T-cell (primary cell): ENCODE data around the gene CENPO. TPM values are rescaled to one million over a fixed set of nuclear protein-coding genes. Genes with fewer than 3 reads are reported as not detected.

Source experiments
- ATAC-seq, 4 experiments: fragments of 200-7000 bp in 3 of 4; fragments of 150-1000 bp in 1 of 4; cut with Tn5 transposase; replicated peaks in 1 of 4; 1 replicate in 3 of 4; 2 replicates in 1 of 4; pipeline ENCODE4 v1.10.0; 2021; ENCODE audit warnings: moderate library complexity in 3 of 4, mild to moderate bottlenecking in 2 of 4, moderate number of reproducible peaks in 1 of 4
- CTCF ChIA-PET, 2 donors: fragments of 300-600 bp; sonication (Branson Sonifier 250); formaldehyde crosslinking; loops; one replicate each; lab custom pipeline; 2022; ENCODE audit warnings: antibody characterized with exemption in 2 of 2; lab: Charles Lee
- POLR2A ChIA-PET, 2 donors: fragments of 300-600 bp; sonication (Branson Sonifier 250); formaldehyde crosslinking; loops; one replicate each; lab custom pipeline; 2022; ENCODE audit warnings: antibody characterized with exemption in 2 of 2; lab: Charles Lee
- DNase-seq, 35 experiments: peaks; one replicate each; pipeline versions ENCODE4 v3.0.0 to v3.0.0-alpha.2; 2013 to 2023
- H3K27ac ChIP-seq: one replicate; pipeline ENCODE4 v1.5.1; 2013; ENCODE audit warnings: low read length
- H3K27me3 ChIP-seq, 2 experiments: replicated peaks in 1 of 2; 1 replicate in 1 of 2; 2 replicates in 1 of 2; pipeline versions ENCODE4 v1.6.1 to v1.7.0; 2013; ENCODE audit warnings: low read length in 1 of 2, mixed read lengths in 1 of 2; ENCODE audit not compliant: control insufficient read depth in 2 of 2, insufficient read depth in 2 of 2; ENCODE audit errors: extremely low read depth in 1 of 2
- H3K36me3 ChIP-seq, 2 donors: 1 replicate in 1 of 2; 2 replicates in 1 of 2; pipeline versions ENCODE4 v1.6.1 to v1.7.0; 2013; ENCODE audit warnings: low read length in 1 of 2; ENCODE audit not compliant: control insufficient read depth in 2 of 2, insufficient read depth in 1 of 2; ENCODE audit errors: extremely low read depth in 1 of 2
- H3K4me1 ChIP-seq, 2 experiments: 1 replicate in 1 of 2; 2 replicates in 1 of 2; pipeline versions ENCODE4 v1.6.1 to v1.7.0; 2013; ENCODE audit warnings: low read length in 2 of 2, mixed read lengths in 1 of 2; ENCODE audit not compliant: insufficient read depth in 2 of 2, control insufficient read depth in 1 of 2; ENCODE audit errors: extremely low read depth in 1 of 2
- H3K4me3 ChIP-seq, 2 donors: 1 replicate in 1 of 2; 2 replicates in 1 of 2; pipeline versions ENCODE4 v1.5.1 to v1.7.0; 2013; ENCODE audit warnings: mild to moderate bottlenecking in 2 of 2, low read length in 1 of 2, moderate library complexity in 1 of 2; ENCODE audit not compliant: control insufficient read depth in 1 of 2; ENCODE audit errors: extremely low read depth in 1 of 2
- H3K9me3 ChIP-seq: 2 replicates; pipeline ENCODE4 v1.7.0; 2013
- H3K27ac Mint-ChIP-seq, 2 donors: one replicate each; pipeline ENCODE4 v1.8.0; 2020 to 2021; ENCODE audit warnings: mild to moderate bottlenecking in 2 of 2, mixed read lengths in 2 of 2
- H3K27me3 Mint-ChIP-seq, 2 donors: one replicate each; pipeline ENCODE4 v1.8.0; 2021 to 2022; ENCODE audit warnings: mixed read lengths in 2 of 2
- H3K36me3 Mint-ChIP-seq: one replicate; pipeline ENCODE4 v1.8.0; 2021; ENCODE audit warnings: mixed read lengths
- H3K4me1 Mint-ChIP-seq, 3 donors: one replicate each; pipeline ENCODE4 v1.8.0; 2020 to 2022; ENCODE audit warnings: mixed read lengths in 3 of 3, mild to moderate bottlenecking in 1 of 3
- H3K4me3 Mint-ChIP-seq, 3 donors: one replicate each; pipeline ENCODE4 v1.8.0; 2020 to 2022; ENCODE audit warnings: mild to moderate bottlenecking in 3 of 3, mixed read lengths in 3 of 3, moderate library complexity in 3 of 3
- H3K9me3 Mint-ChIP-seq, 3 donors: one replicate each; pipeline ENCODE4 v1.8.0; 2020 to 2022; ENCODE audit warnings: mixed read lengths in 3 of 3
- WGBS: methylation state at CpG from one replicate; pipeline ENCODE4 v1.1.5; 2013; ENCODE audit warnings: missing lambda C conversion rate; ENCODE audit not compliant: insufficient coverage; 5-methylcytosine and 5-hydroxymethylcytosine counted together
- total RNA-seq, 35 experiments: library from RNA in 6 of 35; stranded (reverse) in 6 of 35; fragments of 120-200 nt in 1 of 35; gene quantifications; one replicate each; pipeline versions ENCODE4 v1.2.1 to v1.2.4 and lab custom pipeline; 2013 to 2026

CENPO gene
- total RNA-seq, 5 donors from 2014 or later (not counting 1 experiment from before 2014, with no cell fraction given): 4.8 to 8.4 (median 6.4) TPM

DNA sequence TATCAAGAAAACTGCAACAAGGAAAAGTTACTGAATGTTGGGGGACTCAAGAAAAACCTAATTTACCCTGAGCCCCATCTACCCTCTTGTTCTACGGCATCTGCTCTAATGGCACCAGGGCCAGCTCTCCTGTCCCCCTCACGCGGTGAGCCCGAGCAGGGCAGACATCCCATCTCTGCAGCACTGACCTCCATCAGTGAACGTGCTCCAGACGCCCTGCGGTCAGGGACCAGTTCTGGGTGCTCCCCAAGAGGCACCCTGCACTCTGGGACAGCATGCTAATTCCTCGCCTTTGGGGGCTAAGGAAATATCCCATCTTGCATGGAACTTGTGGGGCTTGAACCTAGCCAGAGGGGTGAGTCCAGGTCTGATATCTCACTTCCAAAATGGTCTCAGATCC is 43.0 kb downstream of the CENPO start:
- Histone ChIP-seq H3K36me3 (peaks cover 14 to 24% of the 10 kb centered on the region in 2 donors), H3K4me1 (no peaks in the 10 kb centered on the region), H3K27ac (no peak overlapping the region), H3K27me3 (no peaks in the 10 kb centered on the region), H3K4me3 (no peak overlapping the region), H3K9me3 (no peaks in the 10 kb centered on the region)
- no peak overlapping the region for H3K27ac Mint-ChIP-seq
- peaks cover 20% of the 10 kb centered on the region for H3K36me3 Mint-ChIP-seq
- WGBS: 91% methylated on average over 6 of the region's 8 CpGs
- DNase-seq (no peak), ATAC-seq (no peak)
- ChIA-PET POLR2A (no interaction called here), CTCF (no interaction called here)
- H3K4me3 Mint-ChIP-seq: no peak overlapping the region
- no peaks in the 10 kb centered on the region for H3K9me3 Mint-ChIP-seq
- H3K4me1 Mint-ChIP-seq: no peaks in the 10 kb centered on the region
- H3K27me3 Mint-ChIP-seq: no peaks in the 10 kb centered on the region

DNA sequence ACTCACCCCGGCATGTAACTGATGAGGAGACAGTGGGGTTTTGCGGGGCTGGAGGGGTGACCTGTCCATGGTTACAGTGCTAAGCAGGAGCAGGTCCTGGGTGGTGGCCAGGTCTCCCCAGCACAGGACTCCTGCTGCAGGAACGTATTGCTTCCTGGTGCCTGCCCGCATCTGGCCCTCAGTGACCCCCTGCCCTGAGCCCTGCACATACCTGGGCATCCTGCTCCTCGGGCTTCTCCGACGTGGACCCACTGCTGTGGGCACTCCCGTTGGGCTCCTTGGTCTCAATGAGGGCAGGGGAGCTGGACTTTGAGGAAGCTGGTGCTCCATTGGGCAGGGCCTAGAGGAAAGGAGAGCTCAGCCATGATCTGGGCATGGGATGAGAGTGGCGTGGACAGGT is 43.5 kb downstream of the CENPO start:
- Mint-ChIP-seq H3K36me3 (peaks cover 21% of the 10 kb centered on the region), H3K27ac (no peak overlapping the region), H3K9me3 (no peaks in the 10 kb centered on the region), H3K4me3 (no peak overlapping the region), H3K27me3 (no peaks in the 10 kb centered on the region), H3K4me1 (no peaks in the 10 kb centered on the region)
- Histone ChIP-seq H3K4me3 (no peak overlapping the region), H3K36me3 (peaks cover 11 to 24% of the 10 kb centered on the region in 2 donors), H3K4me1 (no peaks in the 10 kb centered on the region), H3K9me3 (no peaks in the 10 kb centered on the region), H3K27ac (no peak overlapping the region), H3K27me3 (no peaks in the 10 kb centered on the region)
- ChIA-PET POLR2A (no interaction called here), CTCF (no interaction called here)
- 90% methylated on average over 5 of the region's 9 CpGs for WGBS
- no peak for ATAC-seq
- DNase-seq: no peak

DNA sequence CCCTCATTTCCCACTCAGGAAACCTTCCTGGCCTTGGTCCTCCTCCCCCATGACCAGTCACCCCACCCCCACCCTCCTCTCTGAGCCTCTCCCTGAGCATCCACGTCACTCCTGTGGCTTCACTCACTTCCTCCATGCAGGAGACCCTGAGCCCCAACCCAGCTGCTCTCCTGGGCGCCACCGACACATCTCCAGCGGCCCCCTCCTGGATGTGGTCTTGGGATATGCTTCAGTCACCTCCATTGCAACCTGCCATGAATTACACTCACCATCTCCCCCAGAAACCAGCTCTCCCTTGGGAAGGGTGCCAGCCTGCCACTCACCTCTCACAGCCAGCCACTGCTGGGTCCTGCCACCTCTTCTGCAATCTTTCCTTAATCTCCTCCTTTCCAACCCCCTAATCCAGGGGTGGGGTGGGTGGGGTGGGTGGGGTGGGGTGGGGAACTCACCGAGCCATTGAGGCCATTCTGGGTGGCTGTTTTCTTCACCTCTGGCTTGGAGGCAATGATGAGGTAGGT is 44.8 kb downstream of the CENPO start:
- no peaks in the 10 kb centered on the region for H3K9me3 Mint-ChIP-seq
- 100% methylated on average over 1 of the region's 5 CpGs for WGBS
- POLR2A ChIA-PET: interaction anchor here in 1 of 2 donors (0.6 kb wide), 1 partner anchor 79 kb away, joined by 9 read pairs; no protein-coding TSS in a partner anchor

DNA sequence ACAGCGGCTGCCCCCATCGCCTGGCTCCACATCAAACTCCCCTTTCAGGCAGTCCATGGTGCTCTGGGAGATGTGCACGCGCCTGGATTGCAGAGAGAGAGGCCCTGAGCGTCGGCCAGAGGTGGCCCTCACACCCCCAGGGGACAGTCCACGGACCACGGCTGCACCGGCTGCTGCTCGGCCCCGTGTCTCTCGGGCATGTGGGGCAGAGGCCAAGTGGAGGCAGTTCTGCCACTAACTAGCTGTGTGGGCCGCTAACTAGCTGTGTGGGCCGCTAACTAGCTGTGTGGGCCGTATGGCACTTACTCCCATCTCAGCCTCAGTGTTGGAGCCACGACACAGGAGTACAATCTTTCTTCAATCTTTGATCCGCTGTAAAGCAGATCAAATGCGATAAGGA is 45.3 kb downstream of the CENPO start:
- H3K4me3 Mint-ChIP-seq: no peak overlapping the region
- DNase-seq (no peak), ATAC-seq (no peak)
- 100% methylated on average over 13 of the region's 18 CpGs for whole genome bisulfite sequencing
- H3K27ac Mint-ChIP-seq: no peak overlapping the region
- H3K4me1 Mint-ChIP-seq: no peaks in the 10 kb centered on the region
- no peaks in the 10 kb centered on the region for H3K9me3 ChIP-seq
- H3K9me3 Mint-ChIP-seq: no peaks in the 10 kb centered on the region
- H3K36me3 ChIP-seq: peaks cover 11 to 24% of the 10 kb centered on the region in 2 donors
- H3K27me3 ChIP-seq: no peaks in the 10 kb centered on the region
- ChIA-PET CTCF (no interaction called here), POLR2A (interaction anchor here in 1 of 2 donors (0.6 kb wide), 1 partner anchor 79 kb away, joined by 9 read pairs; no protein-coding TSS in a partner anchor)
- peaks cover 21% of the 10 kb centered on the region for H3K36me3 Mint-ChIP-seq
- no peaks in the 10 kb centered on the region for H3K4me1 ChIP-seq
- no peak overlapping the region for H3K4me3 ChIP-seq
- no peak overlapping the region for H3K27ac ChIP-seq
- H3K27me3 Mint-ChIP-seq: no peaks in the 10 kb centered on the region

More for the DNA sequence above, 44.8 kb downstream of the CENPO start:
- Mint-ChIP-seq H3K4me3 (no peak overlapping the region), H3K4me1 (no peaks in the 10 kb centered on the region), H3K27me3 (no peaks in the 10 kb centered on the region), H3K27ac (no peak overlapping the region), H3K36me3 (peaks cover 21% of the 10 kb centered on the region)
- Histone ChIP-seq H3K27ac (no peak overlapping the region), H3K4me3 (no peak overlapping the region), H3K27me3 (no peaks in the 10 kb centered on the region), H3K36me3 (peaks cover 11 to 24% of the 10 kb centered on the region in 2 donors), H3K9me3 (no peaks in the 10 kb centered on the region), H3K4me1 (no peaks in the 10 kb centered on the region)
- CTCF ChIA-PET: interaction anchor here in 1 of 2 donors (0.6 kb wide), 1 partner anchor 1055 kb away, joined by 3 read pairs; no protein-coding TSS in a partner anchor
- ATAC-seq (no peak), DNase-seq (no peak)

DNA sequence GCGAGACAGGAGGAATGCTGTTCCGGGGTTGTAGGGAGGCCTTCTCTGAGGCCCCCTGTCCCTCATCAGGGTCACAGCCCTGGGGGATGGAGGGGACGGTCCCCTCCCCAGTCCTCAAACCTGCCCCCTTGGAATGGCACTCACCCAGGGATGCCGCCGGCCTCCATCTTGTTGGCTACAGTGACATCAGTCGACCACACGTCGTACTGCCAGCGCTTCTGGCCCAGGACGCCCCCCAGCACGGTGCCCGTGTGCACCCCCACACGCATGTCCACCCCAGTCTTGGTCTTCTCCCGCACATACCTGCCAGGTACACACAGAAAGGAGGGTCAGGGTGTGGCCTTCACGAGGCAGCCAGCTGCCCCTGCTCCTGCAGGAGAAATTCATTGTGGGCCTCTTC is 46.5 kb downstream of the CENPO start:
- no peak for ATAC-seq
- no peak for DNase-seq
- Histone ChIP-seq H3K4me3 (no peak overlapping the region), H3K27ac (no peak overlapping the region), H3K4me1 (no peaks in the 10 kb centered on the region), H3K27me3 (no peaks in the 10 kb centered on the region), H3K36me3 (peaks cover 11 to 20% of the 10 kb centered on the region in 2 donors), H3K9me3 (no peaks in the 10 kb centered on the region)
- 98% methylated on average over 8 of the region's 15 CpGs for WGBS
- Mint-ChIP-seq H3K4me3 (no peak overlapping the region), H3K27me3 (no peaks in the 10 kb centered on the region), H3K27ac (no peak overlapping the region), H3K9me3 (no peaks in the 10 kb centered on the region), H3K36me3 (peaks cover 21% of the 10 kb centered on the region), H3K4me1 (no peaks in the 10 kb centered on the region)
- CTCF ChIA-PET: interaction anchor here in 1 of 2 donors (0.5 kb wide), 1 partner anchor 13 kb away, joined by 3 read pairs; no protein-coding TSS in a partner anchor
- POLR2A ChIA-PET: no interaction called here

DNA sequence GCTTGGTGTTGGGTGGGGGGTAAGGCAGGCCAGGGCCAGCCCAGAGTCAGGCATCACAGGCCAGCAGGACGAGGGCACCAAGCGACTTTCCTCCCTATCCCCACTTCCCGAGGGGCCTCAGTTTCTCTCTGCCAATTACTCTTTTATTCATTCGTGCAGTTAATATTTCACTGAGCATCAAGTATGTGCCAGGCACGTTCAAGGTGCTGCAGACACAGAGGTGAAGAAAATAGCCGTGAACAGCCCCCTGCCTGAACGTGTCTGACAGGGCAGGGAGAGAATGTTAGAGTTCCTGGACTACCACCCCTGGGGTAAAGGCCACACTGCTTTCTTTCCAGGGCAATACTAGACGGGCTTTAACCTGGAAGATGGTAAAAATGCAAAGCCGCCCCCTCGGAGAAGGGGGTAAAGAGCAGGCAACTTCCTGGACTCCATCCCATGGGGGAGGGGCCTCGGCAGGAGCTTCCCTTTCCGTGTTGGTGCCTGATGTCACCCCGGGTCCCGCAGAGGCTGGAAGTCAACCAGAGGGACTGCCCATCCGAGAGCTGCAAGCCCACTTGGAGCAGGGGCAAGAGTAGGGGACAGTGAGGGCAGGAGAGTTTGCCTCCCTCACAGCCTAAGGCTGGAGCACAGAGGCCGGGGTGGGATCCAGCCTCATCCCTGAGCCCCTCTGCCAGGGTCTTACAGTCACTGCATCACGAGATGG is 47.1 kb downstream of the CENPO start:
- ChIA-PET POLR2A (no interaction called here), CTCF (no interaction called here)
- Mint-ChIP-seq H3K27me3 (no peaks in the 10 kb centered on the region), H3K27ac (no peak overlapping the region), H3K4me3 (no peak overlapping the region), H3K4me1 (no peaks in the 10 kb centered on the region), H3K9me3 (no peaks in the 10 kb centered on the region), H3K36me3 (peaks cover 18% of the 10 kb centered on the region)
- DNase-seq: no peak
- Histone ChIP-seq H3K4me3 (no peak overlapping the region), H3K27me3 (no peaks in the 10 kb centered on the region), H3K36me3 (peaks cover 11 to 16% of the 10 kb centered on the region in 2 donors), H3K27ac (no peak overlapping the region), H3K4me1 (no peaks in the 10 kb centered on the region), H3K9me3 (no peaks in the 10 kb centered on the region)
- WGBS: 94% methylated on average over 12 of the region's 17 CpGs
- no peak for ATAC-seq
